ENCODE measurements around the gene CHN2.

Gene CHN2

GRCh38 chr7:29296421-29296820 is 101.8 kb downstream of the CHN2 start:
- no peak for DNase-seq (ENCODE audit: low read depth)
- no peak overlapping the region for H3K4me3 ChIP-seq (ENCODE audit: control insufficient read depth, low read depth, low read length)
- no peak for TF ChIP-seq CTCF (IDR thresholded peaks at IDR 0.05; ENCODE audit: control insufficient read depth, insufficient read depth, low read depth, low read length, missing control alignments)

GRCh38 chr7:29297194-29297890 is 102.8 kb downstream of the CHN2 start:
- peak; percentile 12 for TF ChIP-seq CTCF (IDR thresholded peaks at IDR 0.05; ENCODE audit: control insufficient read depth, insufficient read depth, low read depth, low read length, missing control alignments)
- no peak for DNase-seq (ENCODE audit: low read depth)
- H3K4me3 ChIP-seq (ENCODE audit: control insufficient read depth, low read depth, low read length), result no peak overlapping the region

- DNase-seq (ENCODE audit: low read depth), result no peak
- H3K4me3 ChIP-seq (ENCODE audit: control insufficient read depth, low read depth, low read length), result no peak overlapping the region
- no peak for TF ChIP-seq CTCF (IDR thresholded peaks at IDR 0.05; ENCODE audit: control insufficient read depth, insufficient read depth, low read depth, low read length, missing control alignments)
Observed at GRCh38 chr7:29299086-29299485, 104.5 kb downstream of the CHN2 start.

GRCh38 chr7:29300026-29300480 is 105.5 kb downstream of the CHN2 start:
- TF ChIP-seq CTCF (IDR thresholded peaks at IDR 0.05; ENCODE audit: control insufficient read depth, insufficient read depth, low read depth, low read length, missing control alignments), result no peak
- DNase-seq (ENCODE audit: low read depth), result no peak
- H3K4me3 ChIP-seq (ENCODE audit: control insufficient read depth, low read depth, low read length), result no peak overlapping the region

- no peak overlapping the region for H3K4me3 ChIP-seq (ENCODE audit: control insufficient read depth, low read depth, low read length)
- no peak for DNase-seq (ENCODE audit: low read depth)
- TF ChIP-seq CTCF (IDR thresholded peaks at IDR 0.05; ENCODE audit: control insufficient read depth, insufficient read depth, low read depth, low read length, missing control alignments), result no peak
Observed at GRCh38 chr7:29300649-29301048, 106.1 kb downstream of the CHN2 start.

- no peak overlapping the region for H3K4me3 ChIP-seq (ENCODE audit: control insufficient read depth, low read depth, low read length)
- no peak for TF ChIP-seq CTCF (IDR thresholded peaks at IDR 0.05; ENCODE audit: control insufficient read depth, insufficient read depth, low read depth, low read length, missing control alignments)
- no peak for DNase-seq (ENCODE audit: low read depth)
Observed at GRCh38 chr7:29302666-29303395, 108.3 kb downstream of the CHN2 start.
